A673 (cell line): Measurements from ENCODE around the gene HOXD8. TPM values are rescaled to one million over a fixed set of nuclear protein-coding genes. Genes with fewer than 3 reads are reported as not detected.

Source experiments
- BruUV-seq: library from RNA; stranded (reverse); fragments of 400-500 nt; replicated peaks from 2 replicates; lab custom pipeline; 2021; lab: Mats Ljungman, UMichigan
- CTCF ChIA-PET: fragments of 300-600 bp; sonication (Branson Sonifier 250); formaldehyde crosslinking; loops from one replicate; lab custom pipeline; 2022; ENCODE audit warnings: antibody characterized with exemption; lab: Charles Lee
- POLR2A ChIA-PET: fragments of 300-600 bp; sonication (Branson Sonifier 250); formaldehyde crosslinking; loops from one replicate; lab custom pipeline; 2022; ENCODE audit warnings: antibody characterized with exemption; ENCODE audit not compliant: low non-redundant PET; lab: Charles Lee
- DNase-seq: peaks from one replicate; pipeline ENCODE4 v3.0.0-alpha.2; 2015; ENCODE audit warnings: low spot score
- H3K27ac ChIP-seq: fragments of 200-600 bp; sonication (generic); 2 replicates; pipeline ENCODE4 v1.5.1; 2016; ENCODE audit warnings: mixed run types, low read depth, mild to moderate bottlenecking, mixed read lengths, antibody characterized with exemption, low read length; ENCODE audit not compliant: poor library complexity, severe bottlenecking
- H3K27me3 ChIP-seq: fragments of 200-600 bp; sonication (generic); replicated peaks from 2 replicates; pipeline ENCODE4 v1.6.1; 2017; ENCODE audit warnings: mixed run types, low read depth, mild to moderate bottlenecking, mixed read lengths, antibody characterized with exemption, low read length; ENCODE audit not compliant: insufficient read depth, poor library complexity
- H3K36me3 ChIP-seq: fragments of 200-600 bp; sonication (generic); 2 replicates; pipeline ENCODE4 v1.6.1; 2016; ENCODE audit warnings: mixed run types, mild to moderate bottlenecking, mixed read lengths, antibody characterized with exemption, low read length; ENCODE audit not compliant: insufficient read depth, poor library complexity, severe bottlenecking
- H3K4me1 ChIP-seq: fragments of 200-600 bp; sonication (generic); 2 replicates; pipeline ENCODE4 v1.6.1; 2017; ENCODE audit warnings: mixed run types, mild to moderate bottlenecking, mixed read lengths, antibody characterized with exemption, low read length; ENCODE audit not compliant: insufficient read depth, poor library complexity, severe bottlenecking
- H3K4me3 ChIP-seq: fragments of 200-600 bp; sonication (generic); 2 replicates; pipeline ENCODE4 v1.5.1; 2016; ENCODE audit warnings: low read depth, mixed run types, mild to moderate bottlenecking, mixed read lengths, low read length; ENCODE audit not compliant: poor library complexity, severe bottlenecking
- H3K9me3 ChIP-seq: fragments of 200-600 bp; sonication (generic); 2 replicates; pipeline ENCODE4 v1.6.1; 2016; ENCODE audit warnings: mixed run types, low read depth, mild to moderate bottlenecking, mixed read lengths, antibody characterized with exemption, low read length; ENCODE audit not compliant: poor library complexity, severe bottlenecking
- CTCF ChIP-seq: fragments of 300-800, 200-600 bp; sonication (generic); conservative IDR thresholded peaks from 2 replicates; pipeline ENCODE4 v1.5.1; 2017; ENCODE audit warnings: low read depth, mild to moderate bottlenecking, antibody characterized with exemption, low read length, moderate library complexity, mixed read lengths
- EZH2 ChIP-seq: fragments of 200-600 bp; sonication (generic); IDR thresholded peaks from 2 replicates; pipeline ENCODE4 v1.6.1; 2017; ENCODE audit warnings: borderline replicate concordance, low read depth, mild to moderate bottlenecking, mixed read lengths, antibody characterized with exemption, low read length; ENCODE audit not compliant: poor library complexity, severe bottlenecking
- intact Hi-C: fragments of 100-400 bp; cut with micrococcal nuclease; formaldehyde crosslinking; loops from one replicate; pipeline ENCODE4 v1.10.0; 2022; ENCODE audit not compliant: unreplicated experiment
- total RNA-seq: library from RNA; stranded (reverse); gene quantifications from 2 replicates; pipeline ENCODE4 v1.2.3, GENCODE V29; 2021

The HOXD8 gene
- total RNA-seq, 1 experiment from 2014 or later: 56.8 TPM

- H3K4me1 ChIP-seq: peaks cover 23% of the 10 kb centered on the region
- ChIA-PET CTCF (interaction anchor here (0.8 kb wide), 1 partner anchor 1343 kb away, joined by 6 read pairs; no protein-coding TSS in a partner anchor), POLR2A (no interaction called here)
- intact Hi-C loops: loop anchor here (10.0 kb wide), 1 partner anchor 1087 kb away; the partner anchor contains the start of gene CHN1
- TSS peak; percentile 32 for BruUV-seq
- no peaks in the 10 kb centered on the region for H3K9me3 ChIP-seq
- H3K4me3 ChIP-seq: no peak overlapping the region
- peaks cover 7% of the 10 kb centered on the region for H3K36me3 ChIP-seq
- no peaks in the 10 kb centered on the region for H3K27me3 ChIP-seq
- DNase-seq: no peak
- TF ChIP-seq EZH2 (no peak), CTCF (no peak)
- no peak overlapping the region for H3K27ac ChIP-seq
Observed at GRCh38 chr2:176091329-176092258, 37.9 kb upstream of the HOXD8 start.

- ChIA-PET POLR2A (no interaction called here), CTCF (interaction anchor here (0.6 to 0.8 kb wide), 2 partner anchors 660 to 1344 kb away, joined by 4 to 6 read pairs; no protein-coding TSS in a partner anchor)
- intact Hi-C loops: loop anchor here (10.0 kb wide), 1 partner anchor 1088 kb away; the partner anchor contains the start of gene CHN1
- peaks cover 7% of the 10 kb centered on the region for H3K36me3 ChIP-seq
- DNase-seq: peak; percentile 81
- no TSS peak for BruUV-seq
- no peaks in the 10 kb centered on the region for H3K9me3 ChIP-seq
- peak within 1 kb of the TSS; percentile 68 for H3K4me3 ChIP-seq
- H3K27me3 ChIP-seq: no peaks in the 10 kb centered on the region
- TF ChIP-seq EZH2: no peak
- TF ChIP-seq CTCF: no peak
- peak within 1 kb of the TSS; percentile 45 for H3K27ac ChIP-seq
- H3K4me1 ChIP-seq: peaks cover 26% of the 10 kb centered on the region
Observed at GRCh38 chr2:176092270-176093144, 37.0 kb upstream of the HOXD8 start, which contains the start of gene HOXD13. HOXD13 (plus strand) TSS chr2:176092721; CDS start chr2:176092891, 170 bp downstream.
